GM12891 (cell line): ENCODE data around the gene CDC25B.
A peak's percentile ranks its signal among the peaks of the same experiment; 100 is the strongest.

Source experiments
- DNase-seq: peaks from one replicate; pipeline ENCODE4 v3.0.0; 2011; ENCODE audit warnings: low spot score; ENCODE audit not compliant: insufficient read length
- FAIRE-seq: peaks from 2 replicates; lab custom pipeline; 2011; peaks lifted over from hg19 to GRCh38; lab: Jason Lieb, UNC
- PAX5 ChIP-seq: IDR thresholded peaks from 2 replicates; pipeline ENCODE4 v1.6.1; 2011; ENCODE audit warnings: low read length, moderate library complexity, mild to moderate bottlenecking; ENCODE audit not compliant: insufficient read depth, severe bottlenecking
- POLR2A ChIP-seq: IDR thresholded peaks from 2 replicates; pipeline ENCODE4 v1.6.1; 2011; ENCODE audit warnings: low read depth, low read length, control low read depth
- POLR2AphosphoS5 ChIP-seq: IDR thresholded peaks from 2 replicates; pipeline ENCODE4 v1.6.1; 2011; ENCODE audit warnings: low read depth, low read length, control low read depth
- POU2F2 ChIP-seq: IDR thresholded peaks from 2 replicates; pipeline ENCODE4 v1.6.1; 2011; ENCODE audit warnings: low read depth, mild to moderate bottlenecking, control low read depth, low read length, moderate library complexity
- SPI1 ChIP-seq: IDR thresholded peaks from 2 replicates; pipeline ENCODE4 v1.6.1; 2011; ENCODE audit warnings: low read depth, low read length, control low read depth
- TAF1 ChIP-seq: IDR thresholded peaks from 2 replicates; pipeline ENCODE4 v1.6.1; 2011; ENCODE audit warnings: low read depth, low read length, control low read depth

Gene CDC25B

GRCh38 chr20:3760655-3761348 lies 35.3 kb upstream of the CDC25B start:
- FAIRE-seq (no peak), DNase-seq (no peak)
- TF ChIP-seq PAX5 (no peak), POU2F2 (no peak), POLR2A (no peak), SPI1 (no peak), TAF1 (no peak), POLR2AphosphoS5 (no peak)

- no peak for DNase-seq
- TF ChIP-seq SPI1 (no peak), POLR2A (no peak), POU2F2 (no peak), PAX5 (no peak), TAF1 (no peak), POLR2AphosphoS5 (no peak)
Observed at GRCh38 chr20:3763671-3764601, 32.2 kb upstream of the CDC25B start.

GRCh38 chr20:3764659-3765058 lies 31.5 kb upstream of the CDC25B start:
- no peak for DNase-seq
- no peak for TF ChIP-seq PAX5
- no peak for TF ChIP-seq POU2F2
- no peak for TF ChIP-seq TAF1
- no peak for TF ChIP-seq POLR2A
- TF ChIP-seq POLR2AphosphoS5: no peak
- TF ChIP-seq SPI1: no peak
- no peak for FAIRE-seq

More at GRCh38 chr20:3763671-3764601, 32.2 kb upstream of the CDC25B start:
- FAIRE-seq: no peak

- TF ChIP-seq TAF1 (no peak), POLR2AphosphoS5 (no peak), POLR2A (no peak), SPI1 (no peak), POU2F2 (no peak), PAX5 (no peak)
- FAIRE-seq (no peak), DNase-seq (no peak)
Observed at GRCh38 chr20:3765171-3765882, 30.8 kb upstream of the CDC25B start.

GRCh38 chr20:3766422-3767109 lies 29.5 kb upstream of the CDC25B start:
- FAIRE-seq (no peak), DNase-seq (no peak)
- TF ChIP-seq SPI1: no peak

GRCh38 chr20:3767110-3767426 lies 29.0 kb upstream of the CDC25B start:
- no peak for TF ChIP-seq POLR2A
- TF ChIP-seq POLR2AphosphoS5: no peak
- no peak for TF ChIP-seq PAX5
- no peak for TF ChIP-seq TAF1
- FAIRE-seq (no peak), DNase-seq (no peak)

GRCh38 chr20:3767427-3768341 lies 28.4 kb upstream of the CDC25B start, which contains the start of gene ADISSP:
TSS of gene ADISSP (minus strand) at chr20:3767753. CDS start at chr20:3760100, 7,653 bp downstream.
- DNase-seq (peak; percentile 99), FAIRE-seq (peak; percentile 100)
- TF ChIP-seq TAF1 (0 out of 2 replicates have a peak, but pooled peaks have one; percentile 30), PAX5 (no peak), POLR2AphosphoS5 (0 out of 2 replicates have a peak, but pooled peaks have one; percentile 47), POLR2A (peak; percentile 64; the same call in 1 of the 2 replicates)

- no peak for TF ChIP-seq PAX5
- no peak for TF ChIP-seq POU2F2
- TF ChIP-seq SPI1: no peak
- no peak for TF ChIP-seq POLR2AphosphoS5
- FAIRE-seq: peak; percentile 88
- DNase-seq: peak; percentile 83
Observed at GRCh38 chr20:3768342-3769130, 27.6 kb upstream of the CDC25B start.
